GM19099 (cell line): Measurements from ENCODE around the gene PDS5B.

ENCODE experiments used
- POLR2A ChIP-seq: IDR thresholded peaks from 3 replicates; pipeline ENCODE4 v1.6.1; 2011; ENCODE audit warnings: low read depth; ENCODE audit not compliant: insufficient read length; ENCODE audit errors: extremely low read depth

The PDS5B gene

GRCh38 chr13:32731576-32731975 is 145.3 kb downstream of the PDS5B start:
- TF ChIP-seq POLR2A, result no peak

- TF ChIP-seq POLR2A, result no peak
Measured at GRCh38 chr13:32733690-32734089, 147.4 kb downstream of the PDS5B start.

- no peak for TF ChIP-seq POLR2A
Measured at GRCh38 chr13:32734511-32734910, 148.3 kb downstream of the PDS5B start.

- TF ChIP-seq POLR2A, result no peak
Measured at GRCh38 chr13:32735859-32736258, 149.6 kb downstream of the PDS5B start.

GRCh38 chr13:32736648-32737047 is 150.4 kb downstream of the PDS5B start:
- TF ChIP-seq POLR2A, result no peak

GRCh38 chr13:32737111-32737571 is 150.9 kb downstream of the PDS5B start:
- TF ChIP-seq POLR2A, result no peak

GRCh38 chr13:32737679-32738078 is 151.4 kb downstream of the PDS5B start:
- no peak for TF ChIP-seq POLR2A

- TF ChIP-seq POLR2A, result no peak
Measured at GRCh38 chr13:32745509-32745908, 159.3 kb downstream of the PDS5B start.

- TF ChIP-seq POLR2A, result no peak
Measured at GRCh38 chr13:32746474-32746873, 160.2 kb downstream of the PDS5B start.

- TF ChIP-seq POLR2A, result no peak
Measured at GRCh38 chr13:32748305-32748704, 162.1 kb downstream of the PDS5B start.

GRCh38 chr13:32751340-32751739 is 165.1 kb downstream of the PDS5B start:
- no peak for TF ChIP-seq POLR2A

GRCh38 chr13:32752311-32752710 is 166.1 kb downstream of the PDS5B start:
- no peak for TF ChIP-seq POLR2A

GRCh38 chr13:32752997-32753606 is 166.8 kb downstream of the PDS5B start:
- TF ChIP-seq POLR2A, result no peak

GRCh38 chr13:32754179-32754578 is 167.9 kb downstream of the PDS5B start:
- TF ChIP-seq POLR2A, result no peak

GRCh38 chr13:32759152-32759551 is 172.9 kb downstream of the PDS5B start:
- no peak for TF ChIP-seq POLR2A

- TF ChIP-seq POLR2A, result no peak
Measured at GRCh38 chr13:32761472-32761871, 175.2 kb downstream of the PDS5B start.

- no peak for TF ChIP-seq POLR2A
Measured at GRCh38 chr13:32779119-32779518, 192.9 kb downstream of the PDS5B start.
